Activated T-helper 1 cell treated with anti-CD3 and anti-CD28 coated beads, Interleukin-2, amount 50 U/mL, for 16 hours (primary cell): ENCODE measurements around the gene ITIH3.

Experiments used
- DNase-seq, 2 donors: peaks; one replicate each; pipeline ENCODE4 v3.0.0-alpha.2; 2020; ENCODE audit warnings: low read depth in 1 of 2, low spot score in 1 of 2

ITIH3 gene

GRCh38 chr3:52793702-52794611, 639 bp upstream of the ITIH3 start:
- no peak for DNase-seq

DNA sequence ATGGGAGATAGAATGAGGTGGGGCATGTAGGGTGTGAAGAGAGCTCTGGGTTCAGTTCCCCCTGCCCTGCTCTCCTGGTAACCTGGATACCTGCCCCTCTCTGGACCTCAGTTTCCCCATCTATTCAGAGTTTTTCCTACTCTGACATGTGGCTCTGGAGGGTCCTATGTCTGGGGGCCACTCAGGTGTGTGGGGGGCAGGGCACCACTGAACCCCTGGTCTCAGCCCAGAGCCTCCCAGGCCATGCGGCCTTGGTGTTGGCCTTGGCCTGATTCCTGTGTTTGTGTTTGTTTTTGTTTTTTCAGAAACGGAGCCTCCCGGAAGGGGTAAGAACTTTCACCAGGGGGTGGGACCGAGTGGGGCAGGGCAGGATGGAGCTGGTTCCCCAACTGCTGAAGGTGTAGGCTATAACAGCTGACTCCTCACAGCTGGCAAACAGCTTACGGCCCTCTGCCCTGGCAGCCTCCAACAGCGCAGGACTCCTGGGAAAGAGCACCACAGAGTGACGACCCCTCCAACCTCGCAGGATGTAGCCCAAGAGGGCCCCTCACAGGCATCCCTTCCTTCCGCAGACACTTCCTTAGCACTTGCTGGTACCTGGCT, 803 bp downstream of the ITIH3 start:
- DNase-seq = no peak

- no peak for DNase-seq
Observed at GRCh38 chr3:52796411-52796810, 1.8 kb downstream of the ITIH3 start.

DNA sequence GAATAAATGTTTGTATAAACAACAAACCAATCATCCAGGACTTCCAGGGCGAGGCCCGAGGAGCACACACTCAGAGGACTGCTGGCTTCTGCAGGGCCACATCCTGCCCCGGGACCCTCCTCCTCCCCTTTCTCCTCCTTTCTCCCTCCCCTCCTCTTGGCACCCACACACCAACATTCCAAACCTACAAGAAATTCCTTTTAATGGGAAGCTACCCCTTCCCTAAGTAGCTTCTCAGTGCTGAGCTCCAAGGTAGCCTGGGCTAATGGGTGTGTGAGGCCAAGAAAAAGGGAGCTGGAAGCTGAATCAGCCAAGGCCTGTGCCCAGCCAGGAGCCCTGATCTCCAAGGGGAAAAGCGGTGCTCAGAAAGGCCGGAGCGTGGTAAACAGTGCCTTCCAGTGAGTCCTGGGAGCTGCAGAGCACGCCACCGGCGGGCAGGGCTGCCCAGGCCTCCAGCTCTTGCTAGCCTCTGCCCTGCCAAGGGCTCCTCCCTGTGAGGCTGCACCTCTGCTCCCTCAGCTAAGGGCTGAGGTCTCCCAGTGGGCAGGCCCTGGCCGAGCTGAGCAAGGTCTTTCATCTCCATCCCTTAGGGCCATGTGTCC, 3.9 kb downstream of the ITIH3 start:
- no peak for DNase-seq

DNA sequence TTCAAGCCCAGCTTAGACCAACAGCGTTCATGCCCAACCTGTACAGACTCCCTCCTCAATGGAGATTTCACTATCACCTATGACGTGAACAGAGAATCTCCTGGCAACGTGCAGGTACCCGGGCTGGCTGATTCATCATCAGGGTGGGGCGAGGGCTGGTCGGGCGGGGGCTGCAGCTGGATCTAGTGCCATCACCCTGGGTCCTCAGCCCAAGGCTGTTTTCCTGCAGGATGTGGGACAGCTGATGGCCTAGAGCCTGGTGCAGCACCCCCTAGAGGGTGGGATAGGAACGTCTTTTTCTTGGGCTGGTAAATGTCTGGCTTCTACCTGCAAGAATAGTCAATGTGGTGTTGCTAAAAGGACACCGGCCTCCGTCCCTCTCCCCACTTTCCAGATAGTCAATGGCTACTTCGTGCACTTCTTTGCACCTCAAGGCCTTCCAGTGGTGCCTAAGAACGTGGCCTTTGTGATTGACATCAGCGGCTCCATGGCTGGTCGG, 4.4 kb downstream of the ITIH3 start:
- no peak for DNase-seq

DNA sequence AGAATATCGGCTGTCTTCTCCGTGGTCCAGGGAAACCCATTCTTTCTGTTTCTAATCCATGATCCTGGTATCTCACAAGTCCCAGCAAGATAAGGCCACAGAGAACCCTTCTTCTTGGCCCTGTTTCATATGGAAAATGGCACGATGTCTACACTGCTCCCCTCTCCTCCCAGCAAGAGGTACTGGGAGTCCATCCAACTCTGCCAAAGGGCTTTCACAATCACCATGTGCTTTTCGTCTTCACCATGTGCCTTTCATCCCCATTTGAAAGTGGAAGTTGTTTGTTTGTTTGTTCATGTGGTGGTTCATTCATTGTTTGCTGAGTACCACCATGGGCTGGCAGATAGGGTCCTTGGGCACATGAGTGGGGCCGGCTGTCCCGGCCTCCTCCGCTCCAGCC, 5.5 kb downstream of the ITIH3 start:
- DNase-seq = no peak

DNA sequence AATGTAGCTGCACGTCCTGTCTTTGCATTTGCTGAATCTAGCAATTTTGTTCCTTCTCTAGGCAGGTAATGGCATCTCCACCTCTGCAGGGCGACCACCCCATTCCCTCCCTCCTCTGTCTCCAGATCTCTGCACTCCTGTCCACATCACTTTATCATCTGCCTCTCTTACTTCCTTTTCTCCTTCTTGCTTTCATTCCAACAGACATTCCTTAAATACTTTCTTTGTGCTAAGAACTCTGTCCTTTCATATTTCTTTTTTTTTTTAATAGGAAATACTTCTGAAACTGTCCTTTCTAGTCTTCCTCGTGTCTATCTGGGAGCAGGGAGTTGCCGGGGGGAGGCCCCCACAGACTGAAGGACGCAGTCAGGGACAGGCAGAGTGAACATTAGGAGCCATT, 7.2 kb downstream of the ITIH3 start:
- DNase-seq = no peak

DNA sequence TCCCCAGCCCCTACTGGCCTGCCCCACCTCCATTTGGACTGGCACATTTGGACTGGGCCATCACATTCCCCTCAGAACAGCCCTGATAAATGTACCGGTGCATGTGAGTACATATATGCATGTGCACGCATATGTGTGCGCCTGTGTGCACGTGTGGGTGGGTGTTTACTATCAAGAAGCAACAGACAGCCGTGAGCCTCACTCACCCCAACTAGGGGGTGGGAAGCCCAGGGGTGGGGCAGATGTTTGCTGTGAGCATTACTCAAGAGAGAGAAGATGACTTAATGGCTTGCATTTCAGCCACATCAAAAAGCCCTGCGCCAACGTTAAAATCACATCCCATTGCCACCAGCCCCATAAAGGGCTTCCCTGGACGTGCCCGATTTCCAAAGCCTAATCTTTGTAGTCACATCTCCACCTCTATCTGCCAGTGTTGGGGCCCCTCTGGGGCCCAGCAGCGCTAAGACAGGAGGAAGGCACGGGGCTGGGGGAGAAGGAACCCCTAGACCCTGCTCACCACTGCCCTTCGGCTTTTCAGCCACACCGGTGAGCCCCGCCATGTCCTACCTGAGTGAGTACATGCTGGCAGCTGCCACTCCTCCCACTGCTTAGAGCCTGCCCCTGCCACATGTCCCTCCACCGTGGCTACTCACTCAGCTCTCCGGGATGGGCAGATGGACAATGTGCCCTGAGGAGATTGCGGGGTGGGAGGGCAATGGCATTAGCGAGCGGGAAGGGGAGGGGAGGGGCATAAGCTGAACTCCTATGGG, 10.9 kb downstream of the ITIH3 start:
- no peak for DNase-seq

GRCh38 chr3:52809149-52809548, 14.6 kb downstream of the ITIH3 start:
- no peak for DNase-seq

GRCh38 chr3:52809662-52810377, 15.2 kb downstream of the ITIH3 start:
- no peak for DNase-seq

DNA sequence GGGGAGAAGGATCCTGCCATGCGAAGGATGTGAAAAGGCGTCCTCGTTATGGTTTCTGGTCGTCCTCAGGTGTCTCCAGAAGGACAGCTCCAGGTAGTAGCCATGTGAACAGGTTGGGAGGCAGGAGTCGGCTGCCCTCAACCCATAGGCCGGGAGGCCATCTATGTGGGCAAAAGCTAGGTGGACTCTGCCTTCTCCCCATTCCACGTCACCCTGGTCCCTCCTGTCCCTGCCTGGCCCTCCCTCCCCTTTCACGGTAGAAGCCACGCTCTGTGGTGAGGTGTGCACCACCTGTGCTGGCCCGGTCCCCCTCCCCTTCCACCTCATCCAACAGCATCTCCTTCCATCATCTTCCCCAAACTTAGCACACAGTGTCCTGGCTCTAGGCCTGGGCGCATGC, 16.3 kb downstream of the ITIH3 start:
- DNase-seq = no peak

GRCh38 chr3:52811452-52812011, 16.9 kb downstream of the ITIH3 start:
- no peak for DNase-seq

DNA sequence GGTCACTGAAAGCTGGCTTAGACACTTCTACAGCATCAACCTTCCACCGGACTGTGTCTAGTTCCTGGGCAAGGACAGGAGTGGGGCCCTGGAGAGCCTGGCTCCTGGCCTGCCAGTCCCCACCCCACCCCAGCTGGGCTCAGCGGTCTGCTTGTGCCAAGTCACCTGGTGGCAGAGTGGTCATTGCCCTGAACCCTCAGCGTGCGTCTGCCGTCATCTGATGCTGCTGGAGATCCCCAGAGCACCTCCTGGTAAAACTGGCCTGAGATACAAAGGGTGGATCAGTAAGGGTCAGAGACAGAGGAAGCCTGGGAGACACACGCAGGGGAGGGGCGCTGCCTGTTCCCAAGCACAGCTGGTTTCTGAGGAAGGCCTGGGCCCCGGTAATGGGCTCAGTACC, 19.2 kb downstream of the ITIH3 start:
- no peak for DNase-seq

DNA sequence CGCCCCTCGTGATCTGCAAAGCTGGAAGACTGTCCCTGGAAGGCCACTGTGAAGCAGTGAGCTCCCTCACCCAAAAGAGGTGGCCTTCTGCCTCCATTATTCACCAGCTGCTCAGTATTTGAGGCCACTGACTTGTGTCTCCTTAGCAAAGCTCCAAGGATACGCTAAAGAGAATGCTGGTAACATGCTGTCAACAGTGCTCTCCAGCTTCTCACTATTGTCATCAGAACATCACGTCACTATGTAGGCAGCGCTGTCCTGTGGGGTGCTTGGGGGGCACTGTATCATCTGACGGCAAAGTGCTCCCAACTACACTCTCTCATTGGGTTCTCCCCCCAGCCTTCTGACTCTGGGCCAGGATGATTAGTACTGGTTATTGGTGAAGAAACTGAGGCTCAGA, 21.6 kb downstream of the ITIH3 start:
- DNase-seq = no peak

DNA sequence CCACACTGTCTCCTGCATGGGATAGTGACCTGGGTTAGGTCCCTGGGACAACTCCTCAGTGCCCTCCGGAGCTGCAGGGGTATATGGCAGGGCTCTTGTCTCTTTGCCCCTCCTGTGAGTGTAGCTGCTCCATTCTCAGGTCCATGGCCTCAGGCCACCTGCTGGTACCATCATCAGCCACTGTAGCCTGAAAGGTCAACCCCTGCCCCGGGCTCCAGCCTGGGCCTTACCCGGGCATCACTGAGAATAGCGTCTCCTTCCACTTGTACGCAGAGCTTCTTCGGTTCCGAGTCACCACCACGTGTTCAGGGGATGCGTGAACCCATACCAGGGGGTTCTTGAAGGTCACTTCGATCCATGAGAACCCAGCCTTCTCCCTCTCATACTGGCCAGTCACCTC, 22.1 kb downstream of the ITIH3 start:
- DNase-seq = no peak

- DNase-seq = no peak
Observed at GRCh38 chr3:52817221-52817620, 22.6 kb downstream of the ITIH3 start.

- DNase-seq = no peak
Observed at GRCh38 chr3:52817860-52818259, 23.3 kb downstream of the ITIH3 start.

DNA sequence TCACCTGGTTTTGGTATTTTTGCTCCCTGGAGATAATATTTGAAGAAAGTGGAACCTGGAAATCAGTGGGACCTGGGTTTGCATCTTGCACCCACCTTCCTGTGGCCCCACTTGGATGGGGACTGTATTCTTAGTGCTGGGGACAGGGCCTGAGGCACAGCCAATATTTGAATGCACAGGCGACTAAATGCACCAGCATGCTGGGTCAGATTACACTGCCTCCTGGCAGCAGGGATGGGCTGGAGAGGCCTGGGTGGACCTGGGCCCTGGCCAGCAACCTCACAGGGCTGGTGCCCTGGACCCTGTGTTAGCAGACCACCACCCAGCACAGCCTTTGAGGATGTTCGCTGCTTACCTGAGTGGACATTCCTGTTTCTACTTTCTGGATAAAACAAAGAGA, 25.3 kb downstream of the ITIH3 start:
- DNase-seq = no peak

DNA sequence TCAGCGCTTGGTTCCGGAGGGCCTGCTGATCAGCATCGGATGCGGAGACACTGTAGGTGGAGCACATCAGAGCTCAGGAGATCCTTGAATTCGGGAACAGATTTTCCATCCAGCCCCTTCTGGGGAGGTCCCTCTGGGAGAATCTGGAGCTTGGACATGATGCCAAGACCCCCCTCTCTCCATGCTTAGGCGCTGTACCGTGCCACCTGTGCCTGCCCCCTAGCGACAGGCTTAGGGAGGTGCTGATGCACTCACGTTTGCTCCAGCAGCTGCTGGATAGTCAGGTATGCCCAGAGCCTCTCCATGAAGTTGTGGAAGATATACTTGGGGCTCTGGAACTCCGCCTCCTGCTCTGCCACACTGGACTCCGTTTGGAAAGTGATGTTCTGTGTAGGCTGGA, 26.1 kb downstream of the ITIH3 start:
- DNase-seq = no peak

GRCh38 chr3:52822363-52822762, 27.8 kb downstream of the ITIH3 start:
- DNase-seq = no peak
